ENCODE measurements around the gene DNAH11.

DNA sequence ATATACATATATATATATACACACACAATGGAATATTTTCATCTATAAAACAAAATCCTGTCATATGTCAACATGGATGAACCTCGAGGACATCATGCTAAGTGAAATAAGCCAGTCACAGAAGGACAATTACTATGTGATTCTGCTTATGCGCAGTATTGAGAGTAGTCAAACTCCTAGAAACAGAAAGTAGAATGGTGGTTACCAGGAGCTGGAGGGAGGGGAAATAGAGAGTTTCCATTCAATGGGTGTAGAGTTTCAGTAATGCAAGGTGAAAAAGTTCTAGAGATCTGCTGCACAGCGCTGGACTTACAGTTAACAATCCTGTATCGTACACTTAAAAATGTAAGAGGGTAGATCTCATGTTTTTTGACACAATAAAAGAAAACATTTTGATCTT is 221.0 kb downstream of the DNAH11 start:
- TF ChIP-seq, protein P1, sequence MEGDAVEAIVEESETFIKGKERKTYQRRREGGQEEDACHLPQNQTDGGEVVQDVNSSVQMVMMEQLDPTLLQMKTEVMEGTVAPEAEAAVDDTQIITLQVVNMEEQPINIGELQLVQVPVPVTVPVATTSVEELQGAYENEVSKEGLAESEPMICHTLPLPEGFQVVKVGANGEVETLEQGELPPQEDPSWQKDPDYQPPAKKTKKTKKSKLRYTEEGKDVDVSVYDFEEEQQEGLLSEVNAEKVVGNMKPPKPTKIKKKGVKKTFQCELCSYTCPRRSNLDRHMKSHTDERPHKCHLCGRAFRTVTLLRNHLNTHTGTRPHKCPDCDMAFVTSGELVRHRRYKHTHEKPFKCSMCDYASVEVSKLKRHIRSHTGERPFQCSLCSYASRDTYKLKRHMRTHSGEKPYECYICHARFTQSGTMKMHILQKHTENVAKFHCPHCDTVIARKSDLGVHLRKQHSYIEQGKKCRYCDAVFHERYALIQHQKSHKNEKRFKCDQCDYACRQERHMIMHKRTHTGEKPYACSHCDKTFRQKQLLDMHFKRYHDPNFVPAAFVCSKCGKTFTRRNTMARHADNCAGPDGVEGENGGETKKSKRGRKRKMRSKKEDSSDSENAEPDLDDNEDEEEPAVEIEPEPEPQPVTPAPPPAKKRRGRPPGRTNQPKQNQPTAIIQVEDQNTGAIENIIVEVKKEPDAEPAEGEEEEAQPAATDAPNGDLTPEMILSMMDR (conservative IDR thresholded peaks at IDR 0.05 in 1 of 2, IDR thresholded peaks at IDR 0.05 in 1 of 2; ENCODE audit: low read depth in 1 of 2, low read length in 2 of 2) = no peak
- no peak for TF ChIP-seq EZH2 (IDR thresholded peaks at IDR 0.05; ENCODE audit: low read length, missing control alignments)

Measured in fibroblast of lung (primary cell).